ENCODE measurements around the gene TMED10.

- TF ChIP-seq CTCF (IDR thresholded peaks at IDR 0.05) (no peak), POLR2A (IDR thresholded peaks at IDR 0.05) (no peak)
Observed at GRCh38 chr14:75165586-75166391, 10.6 kb downstream of the TMED10 start.
